Right atrium auricular region (tissue), 2 donors: ENCODE results near the gene TTC1. TPM values are rescaled to one million over a fixed set of nuclear protein-coding genes. Genes with fewer than 3 reads are reported as not detected.
A peak's percentile ranks its signal among the peaks of the same experiment; 100 is the strongest.

ENCODE experiments used
- DNase-seq: peaks from one replicate; pipeline ENCODE4 v3.0.0-alpha.2; 2019; ENCODE audit warnings: low spot score
- H3K27ac ChIP-seq, 2 donors: fragments of 200-600 bp; sonication (generic); 1 replicate in 1 of 2; 2 replicates in 1 of 2; pipeline ENCODE4 v1.5.1; 2016 to 2019
- H3K27me3 ChIP-seq, 2 donors: fragments of 200-600 bp; sonication (generic); one replicate each; pipeline versions ENCODE4 v1.5.1 to v1.6.0; 2017 to 2019
- H3K36me3 ChIP-seq: fragments of 200-600 bp; sonication (generic); one replicate; pipeline ENCODE4 v1.5.1; 2016
- H3K4me1 ChIP-seq, 2 donors: fragments of 200-600 bp; sonication (generic); one replicate each; pipeline versions ENCODE4 v1.5.1 to v1.6.0; 2017 to 2019
- H3K4me3 ChIP-seq, 2 donors: fragments of 200-600 bp; sonication (generic); 1 replicate in 1 of 2; 2 replicates in 1 of 2; pipeline ENCODE4 v1.5.1; 2017 to 2019; ENCODE audit warnings: mild to moderate bottlenecking in 1 of 2, moderate library complexity in 1 of 2
- H3K9me3 ChIP-seq, 2 donors: fragments of 200-600 bp; sonication (generic); one replicate each; pipeline ENCODE4 v1.5.1; 2019
- CTCF ChIP-seq, 2 donors: fragments of 200-600 bp; sonication (generic); IDR thresholded peaks; one replicate each; pipeline ENCODE4 v1.5.1; 2019; ENCODE audit warnings: antibody characterized with exemption in 2 of 2
- total RNA-seq, 2 donors: library from RNA; depleted of rRNA; stranded (reverse); fragments of >200 nt; gene quantifications; one replicate each; pipeline ENCODE4 v1.1.0, GENCODE V29; 2016

The TTC1 gene
- total RNA-seq, 2 donors from 2014 or later, result 51.2 to 77.0 TPM

GRCh38 chr5:160040471-160040835 is 31.5 kb downstream of the TTC1 start:
- DNase-seq, result no peak
- no peaks in the 10 kb centered on the region for H3K9me3 ChIP-seq
- no peak overlapping the region for H3K4me3 ChIP-seq
- no peaks in the 10 kb centered on the region for H3K27me3 ChIP-seq
- peaks cover 21% of the 10 kb centered on the region for H3K36me3 ChIP-seq
- TF ChIP-seq CTCF (IDR thresholded peaks at IDR 0.05), result no peak
- peaks cover 0 to 4% of the 10 kb centered on the region in 2 donors for H3K4me1 ChIP-seq
- H3K27ac ChIP-seq, result no peak overlapping the region

GRCh38 chr5:160042671-160043070 is 33.7 kb downstream of the TTC1 start:
- no peak for TF ChIP-seq CTCF (IDR thresholded peaks at IDR 0.05)
- H3K9me3 ChIP-seq, result no peaks in the 10 kb centered on the region
- H3K27ac ChIP-seq, result no peak overlapping the region
- H3K4me1 ChIP-seq, result peaks cover 0 to 4% of the 10 kb centered on the region in 2 donors
- no peaks in the 10 kb centered on the region for H3K27me3 ChIP-seq
- no peak overlapping the region for H3K4me3 ChIP-seq
- DNase-seq, result no peak
- peaks cover 17% of the 10 kb centered on the region for H3K36me3 ChIP-seq

GRCh38 chr5:160044391-160044804 is 35.5 kb downstream of the TTC1 start:
- Histone ChIP-seq H3K9me3 (no peaks in the 10 kb centered on the region), H3K4me1 (peaks cover 0 to 4% of the 10 kb centered on the region in 2 donors), H3K27ac (no peak overlapping the region), H3K36me3 (peaks cover 17% of the 10 kb centered on the region), H3K27me3 (no peaks in the 10 kb centered on the region), H3K4me3 (no peak overlapping the region)
- DNase-seq, result no peak
- TF ChIP-seq CTCF (IDR thresholded peaks at IDR 0.05), result no peak

- TF ChIP-seq CTCF (IDR thresholded peaks at IDR 0.05), result no peak
- H3K4me1 ChIP-seq, result peaks cover 0 to 4% of the 10 kb centered on the region in 2 donors
- peaks cover 22% of the 10 kb centered on the region for H3K36me3 ChIP-seq
- no peaks in the 10 kb centered on the region for H3K9me3 ChIP-seq
- no peak overlapping the region for H3K4me3 ChIP-seq
- no peak overlapping the region for H3K27ac ChIP-seq
- no peak for DNase-seq
- no peaks in the 10 kb centered on the region for H3K27me3 ChIP-seq
These were observed 36.0 kb downstream of the TTC1 start for GRCh38 chr5:160044967-160045366.

GRCh38 chr5:160047423-160047822 is 38.5 kb downstream of the TTC1 start:
- peaks cover 33% of the 10 kb centered on the region for H3K36me3 ChIP-seq
- H3K27me3 ChIP-seq, result no peaks in the 10 kb centered on the region
- peak overlapping the region in 1 of 2 donors; percentile 19 for H3K27ac ChIP-seq
- peaks cover 0 to 4% of the 10 kb centered on the region in 2 donors for H3K4me1 ChIP-seq
- no peaks in the 10 kb centered on the region for H3K9me3 ChIP-seq
- no peak for TF ChIP-seq CTCF (IDR thresholded peaks at IDR 0.05)
- no peak overlapping the region for H3K4me3 ChIP-seq
- DNase-seq, result no peak

- H3K4me1 ChIP-seq, result peaks cover 0 to 4% of the 10 kb centered on the region in 2 donors
- no peak overlapping the region for H3K4me3 ChIP-seq
- no peaks in the 10 kb centered on the region for H3K27me3 ChIP-seq
- DNase-seq, result peak; percentile 75
- H3K27ac ChIP-seq, result peak overlapping the region; percentile 2 to 10
- H3K9me3 ChIP-seq, result no peaks in the 10 kb centered on the region
- TF ChIP-seq CTCF (IDR thresholded peaks at IDR 0.05), result no peak
- peaks cover 39% of the 10 kb centered on the region for H3K36me3 ChIP-seq
These were observed 39.2 kb downstream of the TTC1 start for GRCh38 chr5:160048131-160048530.
